ENCODE results near the gene MCCC1.

DNA sequence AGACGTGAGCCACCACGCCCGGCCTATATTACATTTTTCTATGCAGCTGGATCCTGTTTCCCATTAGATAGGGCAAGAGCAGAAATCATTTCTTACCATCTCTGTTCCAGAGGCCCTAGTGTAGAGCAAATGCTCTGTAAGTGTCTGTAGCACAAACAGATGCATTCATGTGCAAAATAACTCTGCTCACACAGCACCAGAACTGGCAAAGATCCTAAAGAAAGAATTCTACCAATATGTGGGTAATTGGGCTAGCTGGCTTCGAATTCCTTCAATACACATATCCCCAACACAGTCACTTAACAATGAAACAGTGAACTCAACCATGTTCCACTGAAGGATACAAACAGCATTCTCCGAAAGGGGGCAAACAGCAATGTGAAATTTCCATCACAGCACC lies 86.2 kb downstream of the MCCC1 start:
- TF ChIP-seq FOXJ3 (CRISPR knock-in tag; IDR thresholded peaks at IDR 0.05; ENCODE audit: borderline replicate concordance) (no peak), ZFX (CRISPR knock-in tag; IDR thresholded peaks at IDR 0.05; ENCODE audit: low read depth) (no peak), CREB1 (IDR thresholded peaks at IDR 0.05) (no peak), CREB1 (CRISPR knock-in tag; IDR thresholded peaks at IDR 0.05) (no peak), MYC (CRISPR knock-in tag; IDR thresholded peaks at IDR 0.05; ENCODE audit: borderline replicate concordance) (no peak), RFX5 (IDR thresholded peaks at IDR 0.05; ENCODE audit: low read depth, low read length) (no peak), NFE2L1 (CRISPR knock-in tag; IDR thresholded peaks at IDR 0.05; ENCODE audit: borderline replicate concordance) (no peak)

All from HepG2 (cell line).